Stimulated activated naive CD8-positive, alpha-beta T cell treated with anti-CD3 and anti-CD28 coated beads, Interleukin-15, Interleukin-2, amounts not matched to agents 100 ng/mL and 50 ng/mL, for 24 hours (primary cell): ENCODE measurements around the gene ARHGAP23.

Experiments
- H3K27ac Mint-ChIP-seq: one replicate; pipeline ENCODE4 v1.8.0; 2021; ENCODE audit warnings: mild to moderate bottlenecking, mixed read lengths
- H3K27me3 Mint-ChIP-seq: one replicate; pipeline ENCODE4 v1.8.0; 2021; ENCODE audit warnings: mixed read lengths
- H3K36me3 Mint-ChIP-seq: one replicate; pipeline ENCODE4 v1.8.0; 2021; ENCODE audit warnings: low read depth, mixed read lengths
- H3K4me1 Mint-ChIP-seq: one replicate; pipeline ENCODE4 v1.8.0; 2021; ENCODE audit warnings: low read depth, mixed read lengths
- H3K4me3 Mint-ChIP-seq: one replicate; pipeline ENCODE4 v1.8.0; 2021; ENCODE audit warnings: mild to moderate bottlenecking, mixed read lengths
- H3K9me3 Mint-ChIP-seq: one replicate; pipeline ENCODE4 v1.8.0; 2021; ENCODE audit warnings: mixed read lengths

The ARHGAP23 gene

DNA sequence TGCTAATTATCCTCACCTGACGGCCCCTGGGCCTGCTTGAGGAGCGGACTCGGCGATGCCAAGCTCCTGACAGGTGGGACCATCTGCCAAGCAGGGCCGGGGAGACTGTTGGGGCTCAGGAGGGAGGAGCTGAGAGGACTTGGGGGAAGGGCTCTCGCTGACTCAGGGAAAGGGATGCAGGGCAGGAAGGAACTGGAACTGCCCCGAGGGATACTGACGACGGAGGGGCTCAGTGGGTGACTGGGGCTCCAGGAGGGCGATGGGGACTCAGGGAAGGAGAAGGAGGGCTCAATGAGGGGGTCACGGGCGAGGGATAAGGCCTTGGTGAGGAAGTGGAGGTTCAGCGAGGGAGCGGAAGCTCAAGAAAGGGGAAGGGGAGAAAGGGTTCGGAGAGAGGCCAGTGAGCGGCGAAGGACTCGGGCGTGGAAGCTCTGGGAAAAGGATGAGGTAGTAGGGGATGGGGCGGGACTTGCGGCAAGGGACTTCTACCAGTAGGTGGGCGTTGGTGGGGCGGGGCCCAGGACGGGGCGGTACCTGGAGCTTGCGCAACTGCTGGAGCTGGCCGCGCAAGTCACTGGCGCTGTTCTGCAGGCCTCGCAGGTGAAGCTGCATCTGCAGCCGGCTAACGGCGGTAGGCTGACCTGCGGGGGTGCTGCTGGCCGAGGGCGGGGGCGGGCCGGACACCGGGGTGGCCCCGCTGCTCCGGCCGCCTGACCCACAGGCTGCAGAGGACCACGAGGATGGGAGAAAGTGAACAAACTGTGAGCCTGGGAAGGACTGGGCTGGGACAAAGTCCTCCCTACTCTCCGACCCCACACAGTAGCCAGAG, 131.0 kb downstream of the ARHGAP23 start:
- Mint-ChIP-seq H3K9me3 (no peaks in the 10 kb centered on the region), H3K4me3 (peak overlapping the region; percentile 85), H3K27ac (peak overlapping the region; percentile 71), H3K4me1 (peaks cover 26% of the 10 kb centered on the region), H3K36me3 (no peaks in the 10 kb centered on the region), H3K27me3 (peaks cover 34% of the 10 kb centered on the region)

- no peaks in the 10 kb centered on the region for H3K36me3 Mint-ChIP-seq
- no peak overlapping the region for H3K27ac Mint-ChIP-seq
- H3K4me3 Mint-ChIP-seq = no peak overlapping the region
- no peaks in the 10 kb centered on the region for H3K9me3 Mint-ChIP-seq
- H3K27me3 Mint-ChIP-seq = peaks cover 40% of the 10 kb centered on the region
- H3K4me1 Mint-ChIP-seq = peaks cover 28% of the 10 kb centered on the region
Measured at GRCh38 chr17:38559880-38560230, 131.6 kb downstream of the ARHGAP23 start.

GRCh38 chr17:38560503-38561318, 132.4 kb downstream of the ARHGAP23 start:
- Mint-ChIP-seq H3K27ac (no peak overlapping the region), H3K4me1 (peaks cover 28% of the 10 kb centered on the region), H3K9me3 (no peaks in the 10 kb centered on the region), H3K27me3 (peaks cover 46% of the 10 kb centered on the region), H3K36me3 (no peaks in the 10 kb centered on the region), H3K4me3 (no peak overlapping the region)

DNA sequence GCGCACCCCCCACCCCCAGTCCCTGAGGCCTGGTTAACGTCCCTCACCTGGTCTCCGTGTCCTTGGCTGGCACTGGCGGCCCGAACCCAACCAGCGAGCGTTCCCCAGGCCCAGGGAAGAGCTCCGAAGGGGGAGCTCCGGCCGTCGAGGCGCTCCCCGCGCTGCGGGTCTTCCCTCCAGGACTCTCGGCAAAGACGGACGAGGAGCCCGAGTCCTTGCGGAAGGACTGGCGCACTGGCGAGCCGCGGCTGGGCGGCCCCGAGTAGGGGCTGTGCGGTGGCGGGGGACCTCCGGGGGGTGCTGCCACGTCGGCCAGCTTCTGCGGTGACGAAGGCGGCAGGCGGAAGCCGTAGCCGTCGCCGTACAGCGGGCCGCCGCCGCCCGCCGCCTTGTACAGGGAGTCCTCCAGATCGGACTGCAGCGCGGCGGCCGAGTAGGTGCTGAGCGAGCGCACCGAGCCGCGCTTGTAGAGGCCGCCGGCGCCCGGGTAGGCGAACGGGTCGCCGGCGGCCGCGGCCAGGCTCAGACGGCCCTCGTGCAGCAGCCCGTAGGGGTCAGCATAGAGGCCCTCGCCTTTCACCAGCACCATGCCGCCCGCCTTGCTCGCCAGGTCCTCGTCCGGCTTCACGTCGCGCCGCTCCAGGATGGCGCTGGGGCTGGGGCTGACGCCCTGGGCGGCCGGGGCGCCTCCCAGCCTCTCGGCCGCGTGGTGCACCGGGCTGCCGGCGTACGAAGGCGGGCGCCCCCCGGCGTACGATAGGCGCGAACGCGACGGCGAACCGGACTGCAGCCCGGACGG, 133.4 kb downstream of the ARHGAP23 start:
- H3K4me3 Mint-ChIP-seq = no peak overlapping the region
- H3K27ac Mint-ChIP-seq = no peak overlapping the region
- H3K27me3 Mint-ChIP-seq = peaks cover 52% of the 10 kb centered on the region
- H3K36me3 Mint-ChIP-seq = no peaks in the 10 kb centered on the region
- H3K4me1 Mint-ChIP-seq = peaks cover 28% of the 10 kb centered on the region
- no peaks in the 10 kb centered on the region for H3K9me3 Mint-ChIP-seq
